Uterus (tissue), 4 donors: ENCODE data around the gene C4A. TPM values are rescaled to one million over a fixed set of nuclear protein-coding genes. Genes with fewer than 3 reads are reported as not detected.
"Not testable (repeated sequence)": the region's sequence is repeated elsewhere in the genome, so short reads cannot be mapped to it uniquely, and the experiment has no call there.

Source experiments
- DNase-seq, 2 donors: peaks; one replicate each; pipeline ENCODE4 v3.0.0-alpha.2; 2019 to 2020
- H3K27ac ChIP-seq, 2 donors: fragments of 200-600 bp; sonication (generic); 1 replicate in 1 of 2; 2 replicates in 1 of 2; pipeline ENCODE4 v1.5.1; 2016 to 2018
- H3K27me3 ChIP-seq, 2 donors: fragments of 200-600 bp; sonication (generic); one replicate each; pipeline ENCODE4 v1.5.1; 2018 to 2019; ENCODE audit warnings: control low read depth in 1 of 2
- H3K36me3 ChIP-seq, 2 donors: fragments of 200-600 bp; sonication (generic); one replicate each; pipeline ENCODE4 v1.5.1; 2019; ENCODE audit warnings: control low read depth in 1 of 2
- H3K4me1 ChIP-seq, 2 donors: fragments of 200-600 bp; sonication (generic); one replicate each; pipeline ENCODE4 v1.5.1; 2018 to 2019; ENCODE audit warnings: control low read depth in 1 of 2
- H3K4me3 ChIP-seq, 2 donors: fragments of 200-600 bp; sonication (generic); 1 replicate in 1 of 2; 2 replicates in 1 of 2; pipeline ENCODE4 v1.5.1; 2018 to 2019; ENCODE audit warnings: mild to moderate bottlenecking in 1 of 2
- H3K9me3 ChIP-seq, 2 donors: fragments of 200-600 bp; sonication (generic); one replicate each; pipeline ENCODE4 v1.5.1; 2019; ENCODE audit warnings: control low read depth in 1 of 2
- CTCF ChIP-seq, 4 experiments: fragments of 200-600 bp in 2 of 4; fragments of 450-650 bp in 2 of 4; sonication (generic) in 2 of 4; IDR thresholded peaks; one replicate each; pipeline ENCODE4 v1.5.1; 2016 to 2019; ENCODE audit warnings: antibody characterized with exemption in 4 of 4, mild to moderate bottlenecking in 2 of 4, moderate library complexity in 1 of 4
- POLR2A ChIP-seq, 2 donors: fragments of 450-650 bp; IDR thresholded peaks; one replicate each; pipeline ENCODE4 v1.6.1; 2016; ENCODE audit warnings: antibody characterized with exemption in 2 of 2, mild to moderate bottlenecking in 1 of 2, moderate library complexity in 1 of 2
- intact Hi-C: fragments of 100-400 bp; cut with DNase I; formaldehyde crosslinking; loops from one replicate; pipeline ENCODE4 v1.15.1; 2023; ENCODE audit warnings: low total_unique reads
- total RNA-seq, 4 donors: library from RNA; depleted of rRNA in 3 of 4; stranded (reverse); fragments of >200 nt in 3 of 4; gene quantifications; one replicate each; pipeline versions ENCODE4 v1.1.0 to v1.2.4, GENCODE V29; 2014 to 2023
- donor health status: DM: yes; HTN: yes; CAD: no.

Gene C4A
- 100 to 1,000 TPM in 1 of 4 donors, 10 to 100 TPM in 2, 1 to 10 TPM in 1; 3.8 to 100 (median 32.3) TPM for total RNA-seq

GRCh38 chr6:31981744-31982143 is at the start of gene C4A:
TSS of gene C4A (plus strand) at chr6:31982057. CDS start at chr6:31982108, 51 bp downstream.
- DNase-seq, H3K36me3 ChIP-seq, H3K9me3 ChIP-seq, H3K27ac ChIP-seq, H3K27me3 ChIP-seq, H3K4me3 ChIP-seq, H3K4me1 ChIP-seq, intact Hi-C loops: not testable (repeated sequence)

GRCh38 chr6:31932137-31932536 is 49.7 kb upstream of the C4A start:
- H3K9me3 ChIP-seq, H3K27ac ChIP-seq, H3K4me3 ChIP-seq, intact Hi-C loops, H3K4me1 ChIP-seq, H3K27me3 ChIP-seq, DNase-seq, H3K36me3 ChIP-seq: not testable (repeated sequence)

- Histone ChIP-seq H3K27ac (no peak overlapping the region), H3K27me3 (no peaks in the 10 kb centered on the region), H3K9me3 (no peaks in the 10 kb centered on the region), H3K4me1 (no peaks in the 10 kb centered on the region), H3K36me3 (no peaks in the 10 kb centered on the region), H3K4me3 (no peak overlapping the region)
- TF ChIP-seq CTCF (IDR thresholded peaks at IDR 0.05) (no peak), POLR2A (IDR thresholded peaks at IDR 0.05) (no peak)
- intact Hi-C loops, result no loop called here
- DNase-seq, result no peak
These were observed 48.3 kb upstream of the C4A start for GRCh38 chr6:31933537-31933936.

GRCh38 chr6:31935021-31935420 is 46.8 kb upstream of the C4A start:
- no peak for TF ChIP-seq POLR2A (IDR thresholded peaks at IDR 0.05)
- no peak for TF ChIP-seq CTCF (IDR thresholded peaks at IDR 0.05)
- Histone ChIP-seq H3K4me3 (no peak overlapping the region), H3K27me3 (no peaks in the 10 kb centered on the region), H3K9me3 (no peaks in the 10 kb centered on the region), H3K27ac (no peak overlapping the region), H3K36me3 (no peaks in the 10 kb centered on the region), H3K4me1 (no peaks in the 10 kb centered on the region)
- no peak for DNase-seq
- intact Hi-C loops, result no loop called here

- no peak for DNase-seq
- H3K4me3 ChIP-seq, result no peak overlapping the region
- intact Hi-C loops, result no loop called here
These were observed 46.0 kb upstream of the C4A start for GRCh38 chr6:31935823-31936222.

GRCh38 chr6:31940256-31940664 is 41.6 kb upstream of the C4A start:
- Histone ChIP-seq H3K27ac (no peak overlapping the region), H3K27me3 (no peaks in the 10 kb centered on the region), H3K4me1 (no peaks in the 10 kb centered on the region), H3K36me3 (no peaks in the 10 kb centered on the region), H3K9me3 (no peaks in the 10 kb centered on the region), H3K4me3 (no peak overlapping the region)
- TF ChIP-seq CTCF (IDR thresholded peaks at IDR 0.05) (no peak), POLR2A (IDR thresholded peaks at IDR 0.05) (no peak)
- intact Hi-C loops, result no loop called here
- DNase-seq, result no peak

More at GRCh38 chr6:31935823-31936222, 46.0 kb upstream of the C4A start:
- no peaks in the 10 kb centered on the region for H3K9me3 ChIP-seq
- TF ChIP-seq CTCF (IDR thresholded peaks at IDR 0.05) (no peak), POLR2A (IDR thresholded peaks at IDR 0.05) (no peak)
- no peaks in the 10 kb centered on the region for H3K4me1 ChIP-seq
- no peak overlapping the region for H3K27ac ChIP-seq
- no peaks in the 10 kb centered on the region for H3K36me3 ChIP-seq
- no peaks in the 10 kb centered on the region for H3K27me3 ChIP-seq
